CD4-positive, CD25-positive, alpha-beta regulatory T cell (primary cell): ENCODE data around the gene DNAJC22. TPM values are rescaled to one million over a fixed set of nuclear protein-coding genes. Genes with fewer than 3 reads are reported as not detected.

Source experiments
- ATAC-seq, 2 donors: fragments of 150-1000 bp; cut with Tn5 transposase; one replicate each; pipeline ENCODE4 v1.10.0; 2021; ENCODE audit warnings: low read depth in 2 of 2, moderate number of reproducible peaks in 2 of 2, moderate library complexity in 1 of 2
- DNase-seq, 3 donors: peaks; one replicate each; pipeline versions ENCODE4 v3.0.0 to v3.0.0-alpha.2; 2012 to 2022; ENCODE audit warnings: mixed read lengths in 1 of 3
- H3K27ac ChIP-seq: one replicate; pipeline ENCODE4 v1.7.0; 2013; ENCODE audit warnings: mild to moderate bottlenecking, low read length; ENCODE audit not compliant: insufficient read depth, poor library complexity, severe bottlenecking
- H3K27me3 ChIP-seq: one replicate; pipeline ENCODE4 v1.7.0; 2013; ENCODE audit warnings: low read length; ENCODE audit not compliant: control insufficient read depth, insufficient read depth
- H3K36me3 ChIP-seq: one replicate; pipeline ENCODE4 v1.7.0; 2013; ENCODE audit warnings: mild to moderate bottlenecking, low read length, moderate library complexity; ENCODE audit not compliant: control insufficient read depth, insufficient read depth
- H3K4me1 ChIP-seq: 2 replicates; pipeline ENCODE4 v1.7.0; 2013; ENCODE audit warnings: mild to moderate bottlenecking, low read length; ENCODE audit not compliant: insufficient read depth, control insufficient read depth, poor library complexity, severe bottlenecking
- H3K4me3 ChIP-seq: one replicate; pipeline ENCODE4 v1.7.0; 2013; ENCODE audit warnings: low read depth, mild to moderate bottlenecking, low read length, moderate library complexity
- H3K9me3 ChIP-seq, 2 experiments: 1 replicate in 1 of 2; 2 replicates in 1 of 2; pipeline ENCODE4 v1.7.0; 2013; ENCODE audit warnings: low read length in 2 of 2, mild to moderate bottlenecking in 1 of 2, moderate library complexity in 1 of 2; ENCODE audit not compliant: control insufficient read depth in 2 of 2
- H3K27ac Mint-ChIP-seq, 3 donors: one replicate each; pipeline ENCODE4 v1.8.0; 2020 to 2022; ENCODE audit warnings: mild to moderate bottlenecking in 3 of 3, mixed read lengths in 3 of 3, moderate library complexity in 2 of 3
- H3K27me3 Mint-ChIP-seq: one replicate; pipeline ENCODE4 v1.8.0; 2022; ENCODE audit warnings: mild to moderate bottlenecking, mixed read lengths
- H3K36me3 Mint-ChIP-seq: one replicate; pipeline ENCODE4 v1.8.0; 2020; ENCODE audit warnings: mixed read lengths
- H3K4me1 Mint-ChIP-seq, 4 donors: one replicate each; pipeline ENCODE4 v1.8.0; 2020 to 2022; ENCODE audit warnings: mixed read lengths in 4 of 4, mild to moderate bottlenecking in 1 of 4
- H3K4me3 Mint-ChIP-seq, 4 donors: one replicate each; pipeline ENCODE4 v1.8.0; 2020 to 2022; ENCODE audit warnings: mild to moderate bottlenecking in 4 of 4, mixed read lengths in 4 of 4, moderate library complexity in 3 of 4
- H3K9me3 Mint-ChIP-seq, 7 donors: one replicate each; pipeline ENCODE4 v1.8.0; 2020 to 2022; ENCODE audit warnings: mixed read lengths in 7 of 7, mild to moderate bottlenecking in 3 of 7, moderate library complexity in 2 of 7
- polyA plus RNA-seq, 4 donors: library from polyadenylated mRNA; unstranded; fragments of 300-500 nt; fragmentation: Illumina TruSeq; gene quantifications; one replicate each; pipeline ENCODE4 v1.2.3, GENCODE V29; 2021
- total RNA-seq: library from RNA; stranded (reverse); gene quantifications from one replicate; pipeline ENCODE4 v1.2.3, GENCODE V29; 2022

The DNAJC22 gene
- total and polyA plus RNA-seq, 5 donors from 2014 or later = not detected

- Mint-ChIP-seq H3K4me1 (peaks cover 0 to 22% (median 11%) of the 10 kb centered on the region in 4 donors), H3K9me3 (peaks cover 0 to 1% (median 0%) of the 10 kb centered on the region in 7 donors), H3K4me3 (no peak overlapping the region), H3K27me3 (peaks cover 4% of the 10 kb centered on the region), H3K36me3 (no peaks in the 10 kb centered on the region), H3K27ac (no peak overlapping the region)
- H3K36me3 ChIP-seq = no peaks in the 10 kb centered on the region
- DNase-seq (no peak), ATAC-seq (no peak)
- no peak overlapping the region for H3K4me3 ChIP-seq
- H3K27me3 ChIP-seq = no peaks in the 10 kb centered on the region
- no peaks in the 10 kb centered on the region for H3K9me3 ChIP-seq
- H3K4me1 ChIP-seq = peaks cover 18% of the 10 kb centered on the region
- no peak overlapping the region for H3K27ac ChIP-seq
Observed at GRCh38 chr12:49325606-49326005, 21.1 kb upstream of the DNAJC22 start.

- DNase-seq (no peak), ATAC-seq (no peak)
- Histone ChIP-seq H3K4me3 (no peak overlapping the region), H3K36me3 (no peaks in the 10 kb centered on the region), H3K27me3 (no peaks in the 10 kb centered on the region), H3K9me3 (no peaks in the 10 kb centered on the region), H3K4me1 (peaks cover 11% of the 10 kb centered on the region), H3K27ac (no peak overlapping the region)
- peaks cover 0 to 17% (median 6%) of the 10 kb centered on the region in 4 donors for H3K4me1 Mint-ChIP-seq
- H3K36me3 Mint-ChIP-seq = no peaks in the 10 kb centered on the region
- peaks cover 11% of the 10 kb centered on the region for H3K27me3 Mint-ChIP-seq
- peak overlapping the region in 1 of 4 donors; percentile 30 for H3K4me3 Mint-ChIP-seq
- H3K9me3 Mint-ChIP-seq = peaks cover 0 to 1% (median 0%) of the 10 kb centered on the region in 7 donors
- no peak overlapping the region for H3K27ac Mint-ChIP-seq
Observed at GRCh38 chr12:49327368-49327767, 19.3 kb upstream of the DNAJC22 start.

GRCh38 chr12:49327887-49328286, 18.8 kb upstream of the DNAJC22 start:
- Mint-ChIP-seq H3K27me3 (peaks cover 16% of the 10 kb centered on the region), H3K4me1 (peaks cover 0 to 17% (median 5%) of the 10 kb centered on the region in 4 donors), H3K27ac (no peak overlapping the region), H3K36me3 (no peaks in the 10 kb centered on the region), H3K9me3 (peaks cover 0 to 2% (median 0%) of the 10 kb centered on the region in 7 donors), H3K4me3 (peak overlapping the region in 1 of 4 donors; percentile 30)
- H3K4me1 ChIP-seq = peaks cover 13% of the 10 kb centered on the region
- H3K4me3 ChIP-seq = no peak overlapping the region
- H3K9me3 ChIP-seq = no peaks in the 10 kb centered on the region
- DNase-seq (no peak), ATAC-seq (no peak)
- no peak overlapping the region for H3K27ac ChIP-seq
- H3K36me3 ChIP-seq = no peaks in the 10 kb centered on the region
- no peaks in the 10 kb centered on the region for H3K27me3 ChIP-seq

- H3K27me3 Mint-ChIP-seq = peaks cover 23% of the 10 kb centered on the region
- H3K9me3 ChIP-seq = no peaks in the 10 kb centered on the region
- H3K27ac Mint-ChIP-seq = no peak overlapping the region
Observed at GRCh38 chr12:49328816-49329215, 17.9 kb upstream of the DNAJC22 start.

GRCh38 chr12:49330032-49330619, 16.6 kb upstream of the DNAJC22 start:
- peaks cover 0 to 19% (median 7%) of the 10 kb centered on the region in 4 donors for H3K4me1 Mint-ChIP-seq
- H3K4me3 ChIP-seq = no peak overlapping the region

More at GRCh38 chr12:49328816-49329215, 17.9 kb upstream of the DNAJC22 start:
- Mint-ChIP-seq H3K4me1 (peaks cover 0 to 13% (median 4%) of the 10 kb centered on the region in 4 donors), H3K4me3 (no peak overlapping the region), H3K36me3 (no peaks in the 10 kb centered on the region), H3K9me3 (peaks cover 0 to 2% (median 0%) of the 10 kb centered on the region in 7 donors)
- H3K36me3 ChIP-seq = no peaks in the 10 kb centered on the region
- H3K27ac ChIP-seq = no peak overlapping the region
- H3K27me3 ChIP-seq = no peaks in the 10 kb centered on the region
- H3K4me3 ChIP-seq = no peak overlapping the region
- DNase-seq = no peak
- peaks cover 11% of the 10 kb centered on the region for H3K4me1 ChIP-seq
- no peak for ATAC-seq

GRCh38 chr12:49330631-49331379, 15.9 kb upstream of the DNAJC22 start:
- peaks cover 10% of the 10 kb centered on the region for H3K27me3 ChIP-seq
- no peak overlapping the region for H3K4me3 Mint-ChIP-seq
- no peak overlapping the region for H3K27ac ChIP-seq
- DNase-seq = no peak
- no peak overlapping the region for H3K4me3 ChIP-seq
- H3K9me3 ChIP-seq = no peaks in the 10 kb centered on the region
- H3K4me1 ChIP-seq = peaks cover 9% of the 10 kb centered on the region
- ATAC-seq = no peak
- H3K27me3 Mint-ChIP-seq = peaks cover 40% of the 10 kb centered on the region
- H3K36me3 Mint-ChIP-seq = peaks cover 5% of the 10 kb centered on the region
- peaks cover 0 to 2% (median 0%) of the 10 kb centered on the region in 7 donors for H3K9me3 Mint-ChIP-seq
- no peak overlapping the region for H3K27ac Mint-ChIP-seq
- H3K4me1 Mint-ChIP-seq = peaks cover 0 to 24% (median 7%) of the 10 kb centered on the region in 4 donors
- H3K36me3 ChIP-seq = no peaks in the 10 kb centered on the region

More at GRCh38 chr12:49330032-49330619, 16.6 kb upstream of the DNAJC22 start:
- DNase-seq (no peak), ATAC-seq (no peak)
- Histone ChIP-seq H3K27ac (no peak overlapping the region), H3K36me3 (no peaks in the 10 kb centered on the region), H3K27me3 (peaks cover 6% of the 10 kb centered on the region), H3K4me1 (peaks cover 9% of the 10 kb centered on the region), H3K9me3 (no peaks in the 10 kb centered on the region)
- H3K27me3 Mint-ChIP-seq = peaks cover 36% of the 10 kb centered on the region
- H3K9me3 Mint-ChIP-seq = peaks cover 0 to 2% (median 0%) of the 10 kb centered on the region in 7 donors
- peak overlapping the region in 1 of 3 donors; percentile 11 for H3K27ac Mint-ChIP-seq
- H3K36me3 Mint-ChIP-seq = peaks cover 5% of the 10 kb centered on the region
- no peak overlapping the region for H3K4me3 Mint-ChIP-seq

- no peak overlapping the region for H3K27ac Mint-ChIP-seq
- no peaks in the 10 kb centered on the region for H3K36me3 ChIP-seq
- no peak overlapping the region for H3K4me3 Mint-ChIP-seq
- H3K27ac ChIP-seq = no peak overlapping the region
- H3K4me3 ChIP-seq = no peak overlapping the region
- H3K9me3 Mint-ChIP-seq = peaks cover 0 to 2% (median 0%) of the 10 kb centered on the region in 7 donors
- DNase-seq (no peak), ATAC-seq (peak in 1 of 2 donors; percentile 37)
- peaks cover 10% of the 10 kb centered on the region for H3K27me3 ChIP-seq
- H3K9me3 ChIP-seq = no peaks in the 10 kb centered on the region
- H3K4me1 Mint-ChIP-seq = peaks cover 0 to 24% (median 7%) of the 10 kb centered on the region in 4 donors
- H3K27me3 Mint-ChIP-seq = peaks cover 43% of the 10 kb centered on the region
- H3K4me1 ChIP-seq = peaks cover 14% of the 10 kb centered on the region
- H3K36me3 Mint-ChIP-seq = peaks cover 5% of the 10 kb centered on the region
Observed at GRCh38 chr12:49331380-49332222, 15.1 kb upstream of the DNAJC22 start.
